ENCODE measurements around the gene SH3PXD2A.
"Not testable (repeated sequence)": the region's sequence is repeated elsewhere in the genome, so short reads cannot be mapped to it uniquely, and the experiment has no call there.

Gene SH3PXD2A

DNA sequence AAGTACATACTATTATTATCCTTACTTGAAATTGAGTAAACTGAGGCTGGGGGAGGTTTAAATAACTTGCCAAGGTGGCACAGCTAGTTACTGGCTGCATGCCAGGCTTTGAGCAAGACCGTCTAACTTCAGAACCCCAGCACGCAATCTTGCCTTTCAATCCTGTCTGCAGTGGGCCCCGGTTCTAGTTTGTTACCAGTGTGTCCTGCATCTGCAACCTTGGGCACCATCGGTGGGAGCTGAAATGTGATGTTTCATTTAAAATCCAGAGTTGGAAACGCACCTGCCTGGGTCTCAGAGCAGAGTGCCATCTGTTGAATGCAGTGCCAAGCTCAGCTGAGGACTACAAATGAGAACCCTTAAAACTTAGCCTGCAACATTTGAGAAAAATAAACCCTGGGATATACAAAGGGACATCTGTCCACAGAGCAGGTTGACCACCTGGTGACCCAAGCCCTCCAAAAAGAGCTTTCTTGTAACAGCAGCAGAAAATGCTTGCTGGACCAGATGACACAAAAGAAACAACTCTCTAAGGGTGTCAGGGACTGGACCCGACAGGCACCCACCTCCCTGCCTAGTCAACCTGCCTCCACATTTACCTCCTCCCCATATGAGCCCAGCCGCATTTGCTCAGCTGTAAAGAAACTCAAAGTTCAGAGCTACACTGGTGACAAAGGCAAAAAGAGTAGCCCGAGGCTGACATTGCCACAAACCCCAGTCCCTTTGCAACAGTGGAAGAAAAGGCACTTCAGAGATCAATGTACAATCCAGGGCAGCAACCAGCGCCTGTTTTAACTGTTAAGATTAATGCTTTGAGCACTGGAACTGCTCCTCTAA is 1.7 kb downstream of the SH3PXD2A start:
- in situ Hi-C loops (cut with MboI; ENCODE audit: low sequenced_read_pairs) = no loop called here

DNA sequence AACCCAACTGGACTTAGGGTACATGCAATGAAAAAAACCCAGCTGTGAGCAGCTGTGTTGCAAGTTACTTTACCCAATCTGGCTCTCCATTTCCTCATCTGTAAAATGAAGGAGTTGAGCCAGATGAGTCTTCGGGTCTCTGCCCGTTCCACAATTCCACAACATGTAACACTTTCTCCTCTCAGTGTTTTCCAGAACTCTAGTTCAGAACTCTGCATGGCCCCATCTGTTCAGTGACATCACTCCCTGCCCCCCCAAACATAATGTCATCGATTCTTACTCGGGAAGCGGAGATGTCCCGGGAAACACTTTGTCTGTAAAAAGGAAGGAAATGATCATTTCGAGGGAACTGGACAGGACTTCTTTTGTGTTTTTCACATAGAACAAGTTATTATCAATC is 2.5 kb downstream of the SH3PXD2A start:
- in situ Hi-C loops (cut with MboI; ENCODE audit: low sequenced_read_pairs) = no loop called here

DNA sequence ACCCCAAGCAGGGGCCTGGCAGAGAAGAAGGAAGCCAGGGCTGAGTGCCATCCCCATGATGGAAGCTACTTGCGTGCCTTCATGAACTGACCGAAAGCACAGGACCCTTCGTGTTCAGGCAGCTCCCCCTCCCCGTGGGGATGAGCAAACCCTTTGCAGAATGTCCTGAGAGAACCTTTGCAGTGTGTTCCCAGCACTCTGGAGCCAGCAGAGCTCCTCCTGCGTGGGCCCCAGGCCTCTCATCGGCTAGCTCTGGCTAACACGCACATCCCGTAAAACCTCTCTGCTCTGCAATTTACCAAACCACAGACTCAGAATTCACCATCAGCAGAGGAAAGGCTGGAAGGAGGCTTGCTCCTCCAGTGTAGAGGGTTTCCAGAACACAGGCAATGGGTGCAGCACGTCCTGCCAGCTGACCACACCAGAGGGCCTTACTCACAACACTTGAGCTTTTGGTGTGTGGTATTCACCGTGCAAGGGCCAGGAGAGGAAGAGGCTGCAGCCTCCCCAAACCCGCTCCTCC is 3.1 kb downstream of the SH3PXD2A start:
- in situ Hi-C loops (cut with MboI; ENCODE audit: low sequenced_read_pairs) = no loop called here

DNA sequence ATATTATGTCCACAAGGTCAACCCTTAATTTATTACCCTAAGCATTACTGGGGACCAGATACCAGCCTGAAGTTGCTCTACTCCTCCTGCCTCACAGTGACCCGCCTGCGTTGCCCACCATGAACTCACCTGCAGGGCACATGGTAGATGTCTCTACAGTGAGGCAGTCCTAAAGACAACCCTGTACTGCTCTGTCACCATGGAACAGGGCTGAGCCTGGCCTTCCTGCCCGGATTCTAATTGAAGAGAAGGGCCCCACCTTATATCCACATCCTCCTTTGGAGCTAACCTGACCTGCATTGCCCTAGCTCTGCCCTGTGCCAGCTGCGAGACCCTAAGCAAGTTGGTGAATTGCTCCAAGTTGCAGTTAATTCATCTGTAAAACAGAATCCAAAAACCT is 4.1 kb downstream of the SH3PXD2A start:
- in situ Hi-C loops (cut with MboI; ENCODE audit: low sequenced_read_pairs) = no loop called here

DNA sequence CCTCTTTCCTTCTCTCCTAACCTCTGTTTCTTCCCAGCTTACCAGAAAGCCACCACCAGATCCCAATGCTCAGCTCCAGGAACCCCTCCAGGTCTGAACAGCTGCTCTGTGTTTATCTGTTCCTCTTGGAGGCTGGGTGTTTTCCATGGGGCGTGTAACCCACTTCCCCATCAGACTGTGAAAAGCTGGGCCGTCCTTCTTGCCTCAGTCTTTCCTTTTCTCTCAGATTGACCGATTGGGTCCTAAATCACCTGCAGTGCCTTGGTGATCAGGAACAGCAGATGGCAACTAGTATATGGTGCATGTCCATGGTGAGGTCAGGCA is 4.8 kb downstream of the SH3PXD2A start:
- in situ Hi-C loops (cut with MboI; ENCODE audit: low sequenced_read_pairs) = no loop called here

DNA sequence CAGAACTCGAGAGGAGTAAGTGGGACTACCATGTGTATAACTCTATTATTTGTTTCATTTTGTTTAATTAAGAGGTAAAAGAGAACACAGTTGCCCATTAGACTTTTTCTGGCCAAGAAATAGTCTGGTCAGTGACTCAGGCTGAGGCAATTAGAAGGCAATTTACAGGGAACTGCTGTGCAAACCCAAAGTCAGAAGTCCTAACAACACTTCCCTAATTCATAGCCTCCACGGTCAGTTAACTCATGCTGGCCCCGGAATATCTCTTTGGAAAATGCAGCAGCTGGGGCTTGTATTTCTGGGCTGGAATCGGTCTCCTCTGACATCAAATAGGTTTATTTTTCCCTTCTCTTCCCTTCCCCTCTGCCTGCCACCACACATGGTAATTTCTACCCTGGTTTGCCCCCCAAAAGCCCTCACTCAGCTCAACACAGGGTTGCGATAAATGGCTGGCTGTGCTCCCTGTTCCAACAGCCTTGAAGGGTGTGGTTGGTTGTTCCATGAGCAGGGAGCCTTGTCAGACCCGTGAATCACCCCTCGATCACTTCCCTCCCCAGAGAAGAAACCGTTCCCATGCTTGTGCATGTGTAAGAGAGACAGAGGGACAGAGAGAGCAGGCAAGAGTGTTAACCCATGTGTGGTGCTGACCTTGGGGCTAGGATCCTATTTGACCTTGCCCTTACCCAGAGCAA is 5.3 kb downstream of the SH3PXD2A start:
- in situ Hi-C loops (cut with MboI; ENCODE audit: low sequenced_read_pairs) = no loop called here

DNA sequence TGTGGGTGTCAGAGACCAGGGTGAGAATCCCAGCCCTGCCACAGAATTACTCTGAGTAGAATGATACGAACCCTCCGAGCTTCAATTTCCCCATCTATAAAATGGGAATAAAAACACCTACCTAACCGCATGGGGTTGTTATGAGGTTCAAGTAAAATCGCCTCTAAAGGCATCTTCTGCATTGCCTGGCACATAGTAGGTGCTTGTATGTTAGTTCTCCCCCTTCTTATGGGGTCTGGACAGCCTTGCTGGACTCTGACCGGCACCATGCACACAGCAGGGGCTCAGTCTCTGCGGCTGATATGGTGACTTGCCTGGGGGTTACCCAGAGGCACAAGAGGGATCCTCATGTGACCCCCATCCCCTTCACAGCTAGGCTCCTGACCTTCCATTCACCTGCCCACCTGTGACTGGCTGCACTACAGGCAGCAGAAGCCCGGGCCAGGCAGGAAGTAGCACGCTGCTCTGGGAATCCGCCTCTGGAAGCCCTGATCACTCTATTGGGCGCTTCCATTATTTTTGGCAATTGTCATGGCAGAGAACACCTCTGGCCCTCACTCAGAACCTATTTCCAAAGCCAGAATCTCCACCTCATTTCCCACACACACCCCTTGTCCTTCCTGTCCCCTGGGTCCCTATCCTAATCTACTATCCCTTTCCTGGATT is 6.0 kb downstream of the SH3PXD2A start:
- in situ Hi-C loops (cut with MboI; ENCODE audit: low sequenced_read_pairs) = no loop called here

DNA sequence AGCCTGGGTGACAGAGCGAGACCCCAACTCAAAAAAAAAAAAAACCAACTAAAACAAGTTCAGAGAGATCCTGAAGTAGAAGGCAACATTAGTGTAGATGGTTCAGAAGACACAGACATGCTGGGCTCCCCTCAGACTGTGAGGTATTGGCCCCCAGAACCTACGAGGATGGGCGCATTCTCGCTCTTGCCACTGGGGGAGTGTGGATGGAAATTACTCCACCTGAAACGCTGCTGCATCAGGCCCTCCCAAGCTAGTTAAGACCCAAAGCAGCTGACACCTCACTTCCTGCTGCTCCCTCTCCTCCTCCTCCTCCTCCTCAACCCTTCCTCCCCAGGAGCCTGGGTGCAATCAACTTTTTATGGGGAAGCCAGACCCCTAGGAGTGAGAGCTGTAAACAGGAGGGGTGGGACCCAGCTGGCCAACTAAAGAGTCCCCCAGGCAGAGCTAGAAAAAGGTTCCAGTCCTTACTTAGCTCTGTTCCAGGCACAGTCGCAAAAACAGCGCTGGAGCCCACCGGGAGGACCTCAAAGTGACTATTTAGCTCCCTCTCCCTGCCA is 7.4 kb downstream of the SH3PXD2A start:
- in situ Hi-C loops (cut with MboI; ENCODE audit: low sequenced_read_pairs) = no loop called here

DNA sequence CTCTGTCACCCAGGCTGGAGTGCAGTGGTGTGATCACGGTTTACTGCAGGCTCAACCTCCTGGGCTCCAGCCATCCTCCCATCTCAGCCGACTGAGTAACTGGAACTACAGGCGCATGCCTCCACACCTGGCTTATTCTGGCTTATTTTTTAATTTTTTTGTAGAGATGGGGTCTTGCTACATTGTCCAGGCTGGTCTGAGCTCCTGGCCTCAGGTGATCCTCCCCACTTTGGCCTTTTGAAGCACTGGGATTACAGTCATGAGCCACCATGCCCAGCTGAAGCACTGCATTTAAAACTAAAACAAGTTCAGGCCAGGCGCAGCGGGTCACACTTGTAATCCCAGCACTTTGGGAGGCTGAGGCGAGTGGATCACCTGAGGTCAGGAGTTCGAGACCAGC is 8.0 kb downstream of the SH3PXD2A start:
- in situ Hi-C loops (cut with MboI; ENCODE audit: low sequenced_read_pairs) = no loop called here

DNA sequence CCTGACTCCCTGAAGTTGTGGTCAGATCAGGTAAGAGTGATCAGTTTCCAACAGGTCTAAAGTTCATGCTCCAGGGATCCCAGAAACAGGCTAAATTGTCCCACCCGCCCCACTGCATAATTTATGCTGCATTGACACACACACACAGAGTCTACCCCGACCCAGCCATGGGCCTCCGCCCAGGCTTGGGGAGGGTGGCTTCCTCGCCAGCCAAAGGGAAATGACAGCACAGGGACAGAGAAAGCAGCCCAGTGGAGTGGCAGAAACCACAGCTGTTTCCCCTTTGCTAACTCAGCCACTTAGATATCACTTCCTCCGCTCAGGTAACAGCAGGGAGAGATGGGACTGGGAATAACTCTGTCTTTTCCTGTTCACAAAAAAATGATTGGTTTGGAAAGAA is 9.4 kb downstream of the SH3PXD2A start:
- in situ Hi-C loops (cut with MboI; ENCODE audit: low sequenced_read_pairs) = no loop called here

DNA sequence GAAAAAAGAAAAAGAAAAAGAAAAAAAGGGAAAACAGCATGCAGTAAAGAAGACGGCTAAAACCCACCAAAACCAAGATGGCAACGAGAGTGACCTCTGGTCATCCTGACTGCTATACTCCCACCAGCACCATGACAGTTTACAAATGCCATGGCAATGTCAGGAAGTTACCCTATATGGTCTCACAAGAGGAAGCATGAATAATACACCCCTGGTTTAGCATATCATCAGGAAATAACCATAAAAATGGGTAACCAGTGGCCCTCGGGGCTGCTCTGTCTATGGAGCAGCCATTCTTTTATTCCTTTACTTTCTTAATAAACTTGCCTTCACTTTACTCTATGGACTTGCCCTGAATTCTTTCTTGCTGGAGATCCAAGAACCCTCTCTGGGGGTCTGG is 10.0 kb downstream of the SH3PXD2A start:
- in situ Hi-C loops (cut with MboI; ENCODE audit: low sequenced_read_pairs) = not testable (repeated sequence)

DNA sequence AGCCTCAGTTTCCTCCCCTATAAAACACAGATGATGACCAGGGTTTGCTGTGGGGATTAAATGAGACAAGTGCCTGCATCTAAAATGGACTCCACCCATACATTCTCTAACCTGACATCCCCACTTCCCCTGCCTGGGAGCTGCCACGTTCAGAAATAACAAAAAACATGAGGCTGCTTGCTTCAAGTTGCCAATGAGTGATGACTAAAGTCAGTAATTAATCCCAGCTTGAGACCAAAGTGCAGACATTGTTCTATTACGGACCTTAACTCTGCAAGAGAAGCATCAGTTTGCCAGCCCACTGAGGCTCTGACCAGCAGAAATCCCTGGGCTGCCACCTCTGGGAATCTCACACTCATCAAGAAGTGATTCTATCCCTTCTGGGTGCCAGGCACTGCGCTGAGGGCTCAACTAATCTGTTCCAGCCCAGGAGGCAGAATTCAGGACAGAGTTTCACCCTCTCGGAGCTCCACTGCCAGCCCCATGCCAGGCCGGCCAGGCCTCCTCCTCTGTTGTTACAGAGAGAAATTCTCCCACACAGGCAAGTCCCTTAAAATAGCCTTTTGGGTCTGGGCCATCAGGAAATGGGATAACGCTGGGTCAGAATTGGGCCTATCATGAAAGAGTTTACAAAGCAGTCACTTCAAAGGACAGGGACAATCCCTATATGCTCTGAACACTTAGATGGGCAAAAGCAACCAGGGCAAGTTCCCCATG is 11.4 kb downstream of the SH3PXD2A start:
- in situ Hi-C loops (cut with MboI; ENCODE audit: low sequenced_read_pairs) = no loop called here

DNA sequence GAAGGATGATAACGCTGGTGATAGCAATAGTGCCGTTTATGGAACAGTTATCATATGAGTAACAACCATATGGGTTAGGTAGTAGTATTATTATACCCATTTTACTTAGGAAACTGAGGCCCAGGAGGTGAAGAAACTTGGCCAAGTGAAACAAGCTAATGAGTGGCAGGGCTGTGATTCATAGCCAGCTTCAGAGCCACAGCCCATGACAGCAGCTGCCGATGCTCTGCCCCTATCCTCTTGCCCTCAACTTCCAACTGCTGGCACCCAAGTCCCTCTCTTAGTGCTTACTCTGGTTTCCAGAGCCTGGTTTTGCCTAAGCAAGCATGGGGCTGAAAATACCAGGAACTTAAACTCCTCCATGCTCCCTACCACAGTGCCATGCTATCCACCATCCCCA is 12.3 kb downstream of the SH3PXD2A start:
- in situ Hi-C loops (cut with MboI; ENCODE audit: low sequenced_read_pairs) = no loop called here

DNA sequence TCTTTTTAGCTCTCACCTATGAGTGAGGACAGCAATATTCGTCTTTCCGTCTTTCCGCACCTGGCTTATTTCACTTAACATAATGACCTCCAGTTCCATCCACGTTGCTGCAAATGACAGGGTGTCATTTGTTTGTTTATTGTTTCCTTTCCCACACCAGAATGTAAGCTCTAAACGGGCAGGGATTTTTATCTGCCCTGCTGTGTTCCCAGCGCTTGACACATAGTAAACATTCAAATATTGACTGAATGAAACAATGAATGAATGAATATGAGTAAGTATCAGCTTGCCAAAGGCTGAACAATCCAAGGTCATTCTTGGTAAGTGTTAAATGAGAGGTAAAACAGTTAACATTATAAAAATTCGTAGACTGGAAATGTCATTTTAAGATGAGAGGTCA is 12.8 kb downstream of the SH3PXD2A start:
- in situ Hi-C loops (cut with MboI; ENCODE audit: low sequenced_read_pairs) = no loop called here

DNA sequence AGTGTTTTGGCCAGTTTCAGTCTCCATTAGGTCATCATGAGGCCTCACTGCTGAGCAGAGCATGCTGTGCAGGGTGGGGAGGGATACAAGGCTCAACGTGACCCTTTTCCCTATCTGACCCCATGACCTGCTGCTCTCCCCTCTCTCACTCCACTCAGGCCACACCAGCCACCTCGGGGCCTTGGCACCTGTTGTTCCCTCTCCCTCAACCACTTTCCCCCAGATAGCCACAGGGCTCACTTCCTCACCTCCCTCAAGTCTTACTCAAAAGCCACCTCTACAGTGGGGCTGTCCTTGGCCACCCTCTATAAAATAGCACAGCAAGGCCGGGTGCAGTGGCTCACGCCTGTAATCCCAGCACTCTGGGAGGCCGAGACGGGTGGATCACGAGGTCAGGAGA is 13.9 kb downstream of the SH3PXD2A start:
- in situ Hi-C loops (cut with MboI; ENCODE audit: low sequenced_read_pairs) = no loop called here

DNA sequence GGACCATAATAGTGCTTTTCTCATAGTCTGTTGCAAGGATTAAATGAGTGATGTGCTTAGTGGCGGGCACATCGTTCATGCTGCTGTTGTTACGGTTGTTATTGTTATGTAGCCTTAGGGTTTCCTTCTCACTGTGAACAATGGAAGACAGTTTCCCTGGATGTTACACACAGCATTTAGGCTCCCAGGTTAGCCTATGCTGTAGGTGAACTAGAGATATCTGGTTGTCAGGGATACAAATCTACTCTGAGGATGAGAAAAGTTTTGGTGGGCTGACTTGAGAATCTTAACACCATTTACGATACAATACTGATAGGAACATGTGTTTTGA is 14.7 kb downstream of the SH3PXD2A start:
- in situ Hi-C loops (cut with MboI; ENCODE audit: low sequenced_read_pairs) = no loop called here

DNA sequence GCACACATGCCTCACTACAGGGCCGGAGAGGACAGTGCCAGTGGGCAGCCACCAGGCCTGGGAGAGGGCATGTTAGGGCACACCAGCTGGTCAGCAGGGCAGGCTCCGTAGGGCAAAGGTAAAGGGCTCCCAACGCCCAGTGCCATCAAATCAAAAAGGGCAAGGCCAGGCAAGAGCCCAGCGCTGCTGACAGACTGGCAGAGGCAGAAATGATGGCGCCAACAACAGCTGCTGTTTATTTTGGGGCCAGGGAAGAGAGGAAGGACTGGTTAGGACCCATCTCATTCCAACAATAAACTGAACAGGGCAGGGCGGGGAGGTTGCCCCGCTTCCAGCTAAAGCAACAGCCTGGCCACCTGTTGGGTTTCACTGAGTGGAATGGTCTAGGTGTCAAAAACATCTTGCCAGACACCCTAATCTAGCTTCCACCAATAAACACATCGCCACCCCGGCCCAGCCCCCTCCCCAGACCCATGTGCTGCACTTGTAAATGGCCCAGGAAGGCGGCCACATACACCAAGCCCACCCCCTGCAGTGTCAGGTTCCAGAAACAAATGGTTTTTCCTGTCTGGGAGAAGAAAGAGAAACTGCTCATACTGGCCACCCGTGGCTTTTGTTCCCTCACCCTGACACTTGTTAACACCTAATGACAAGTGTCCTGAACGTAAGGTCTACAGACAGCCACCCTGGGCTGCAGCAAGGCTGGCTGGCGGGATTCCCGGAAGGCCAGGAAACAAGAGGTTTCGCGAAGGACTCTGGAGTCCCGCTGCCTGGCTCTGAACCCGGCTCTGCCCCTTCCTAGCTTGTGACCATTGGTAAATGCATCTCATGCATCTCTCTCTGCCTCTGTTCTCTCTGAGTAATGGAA is 15.3 kb downstream of the SH3PXD2A start:
- in situ Hi-C loops (cut with MboI; ENCODE audit: low sequenced_read_pairs) = no loop called here

DNA sequence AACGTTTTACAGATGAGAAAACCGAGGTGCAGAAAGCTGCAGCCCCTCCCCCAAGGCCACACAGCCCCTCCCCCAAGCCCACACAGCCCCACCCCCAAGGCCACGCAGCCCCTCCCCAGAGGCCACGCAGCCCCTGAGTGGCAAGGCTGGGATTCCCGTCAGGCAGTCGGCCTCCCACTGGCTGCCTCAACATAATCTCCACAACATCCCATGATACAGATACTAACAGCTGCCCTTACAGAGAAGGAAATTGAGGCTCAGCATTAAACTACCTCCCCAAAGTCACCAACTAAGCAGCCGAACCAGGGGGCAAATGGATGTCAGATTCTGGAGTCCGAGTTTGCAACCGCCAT is 15.9 kb downstream of the SH3PXD2A start:
- in situ Hi-C loops (cut with MboI; ENCODE audit: low sequenced_read_pairs) = no loop called here

DNA sequence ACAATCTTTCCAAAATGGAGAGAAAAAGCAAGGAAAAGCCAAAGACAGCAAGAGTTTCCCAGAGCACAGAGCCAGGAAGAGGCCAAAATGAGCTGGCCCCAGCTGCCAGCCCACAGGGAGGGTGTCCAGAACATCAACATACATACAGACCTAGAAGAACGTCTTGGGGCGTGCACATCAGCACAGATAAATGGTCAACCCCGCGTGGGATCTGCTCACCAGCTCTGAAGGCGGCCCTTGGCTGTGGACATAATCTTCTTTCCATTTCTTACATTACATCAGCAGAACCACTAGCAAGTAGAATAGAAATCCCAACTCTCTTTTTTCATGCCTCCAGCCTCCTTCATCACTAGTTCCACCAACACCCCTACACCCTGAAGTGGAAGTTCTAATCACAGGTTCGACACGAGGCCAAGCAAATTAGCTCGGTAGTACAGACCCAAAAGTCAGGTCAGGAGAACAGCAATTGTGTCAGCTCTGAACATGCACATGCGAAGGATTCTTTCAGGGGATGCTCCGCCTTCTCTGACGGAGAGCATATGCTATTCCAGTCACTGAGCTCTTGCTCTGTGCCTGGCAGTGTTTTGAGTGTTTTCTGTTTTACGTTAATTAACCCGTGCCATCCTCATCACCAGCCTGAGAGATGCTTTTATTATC is 16.4 kb downstream of the SH3PXD2A start:
- in situ Hi-C loops (cut with MboI; ENCODE audit: low sequenced_read_pairs) = no loop called here

DNA sequence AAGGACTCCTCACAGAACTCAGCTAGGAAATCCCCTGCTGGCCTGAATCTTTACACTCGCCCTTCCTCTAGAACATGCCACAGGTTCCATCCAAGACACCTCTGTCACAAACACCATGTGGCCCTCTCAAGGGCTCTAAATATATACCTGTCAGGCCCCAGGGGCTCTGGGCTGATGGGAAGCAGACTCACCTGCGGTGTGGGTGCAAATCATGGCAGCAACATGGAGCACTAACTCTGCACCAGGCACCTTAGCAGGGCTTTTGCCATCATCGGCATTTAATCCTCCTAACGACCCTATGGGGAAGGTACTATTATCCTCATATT is 17.3 kb downstream of the SH3PXD2A start:
- in situ Hi-C loops (cut with MboI; ENCODE audit: low sequenced_read_pairs) = no loop called here
